GM19238 (cell line): ENCODE measurements around the gene EPHA2.

Experiments used
- DNase-seq: peaks from one replicate; pipeline ENCODE4 v3.0.0; 2011; ENCODE audit warnings: low spot score; ENCODE audit not compliant: insufficient read length

EPHA2 gene

GRCh38 chr1:16183765-16184556 lies 28.1 kb upstream of the EPHA2 start:
- DNase-seq = no peak

GRCh38 chr1:16183179-16183578 lies 27.3 kb upstream of the EPHA2 start:
- no peak for DNase-seq

- DNase-seq = no peak
Observed at GRCh38 chr1:16181887-16182719, 26.2 kb upstream of the EPHA2 start.

GRCh38 chr1:16180291-16180824 lies 24.5 kb upstream of the EPHA2 start:
- no peak for DNase-seq

GRCh38 chr1:16178596-16179497 lies 23.0 kb upstream of the EPHA2 start:
- DNase-seq = no peak

GRCh38 chr1:16177306-16177705 lies 21.4 kb upstream of the EPHA2 start:
- no peak for DNase-seq

GRCh38 chr1:16176653-16177052 lies 20.8 kb upstream of the EPHA2 start:
- DNase-seq = no peak

- DNase-seq = no peak
Observed at GRCh38 chr1:16175610-16176553, 20.0 kb upstream of the EPHA2 start.

- DNase-seq = no peak
Observed at GRCh38 chr1:16174886-16175598, 19.2 kb upstream of the EPHA2 start.

GRCh38 chr1:16174261-16174868 lies 18.5 kb upstream of the EPHA2 start:
- no peak for DNase-seq

- DNase-seq = no peak
Observed at GRCh38 chr1:16173447-16174260, 17.8 kb upstream of the EPHA2 start.

- DNase-seq = no peak
Observed at GRCh38 chr1:16172964-16173446, 17.1 kb upstream of the EPHA2 start.

GRCh38 chr1:16172218-16172830 lies 16.5 kb upstream of the EPHA2 start:
- no peak for DNase-seq

- no peak for DNase-seq
Observed at GRCh38 chr1:16171314-16172151, 15.7 kb upstream of the EPHA2 start.

- no peak for DNase-seq
Observed at GRCh38 chr1:16170283-16170673, 14.4 kb upstream of the EPHA2 start.

GRCh38 chr1:16168622-16169360 lies 12.9 kb upstream of the EPHA2 start:
- no peak for DNase-seq
